OCI-LY7 (cell line): Measurements from ENCODE around the gene CA5A. TPM values are rescaled to one million over a fixed set of nuclear protein-coding genes. Genes with fewer than 3 reads are reported as not detected.
A peak's percentile ranks its signal among the peaks of the same experiment; 100 is the strongest.

ENCODE experiments used
- BruUV-seq: library from RNA; stranded (reverse); fragments of 400-500 nt; replicated peaks from 2 replicates; lab custom pipeline; 2021; lab: Mats Ljungman, UMichigan
- CTCF ChIA-PET: fragments of 300-600 bp; sonication (Branson Sonifier 250); formaldehyde crosslinking; loops from one replicate; lab custom pipeline; 2022; ENCODE audit warnings: antibody characterized with exemption; ENCODE audit not compliant: unreplicated experiment; lab: Charles Lee
- POLR2A ChIA-PET: fragments of 300-600 bp; sonication (Branson Sonifier 250); formaldehyde crosslinking; loops from one replicate; lab custom pipeline; 2022; ENCODE audit warnings: antibody characterized with exemption; lab: Charles Lee
- DNase-seq: peaks from one replicate; pipeline ENCODE4 v3.0.0-alpha.2; 2015; ENCODE audit warnings: low spot score
- H2AFZ ChIP-seq: fragments of 200-600 bp; sonication (generic), shearing (Covaris generic); 2 replicates; pipeline ENCODE4 v1.6.1; 2014; ENCODE audit warnings: mild to moderate bottlenecking, antibody characterized with exemption, low read length, moderate library complexity
- H3K27ac ChIP-seq: fragments of 200-600 bp; sonication (generic); 2 replicates; pipeline ENCODE4 v1.5.1; 2014; ENCODE audit warnings: mixed run types, low read depth, mild to moderate bottlenecking, moderate library complexity, low read length, inconsistent platforms; ENCODE audit not compliant: poor library complexity, severe bottlenecking
- H3K36me3 ChIP-seq: fragments of 200-600 bp; sonication (generic); 2 replicates; pipeline ENCODE4 v1.6.1; 2014; ENCODE audit warnings: mild to moderate bottlenecking, antibody characterized with exemption, low read length, moderate library complexity, mixed read lengths; ENCODE audit not compliant: insufficient read depth
- H3K4me1 ChIP-seq: fragments of 200-600 bp; sonication (generic); 2 replicates; pipeline ENCODE4 v1.5.1; 2014; ENCODE audit warnings: mild to moderate bottlenecking, low read length; ENCODE audit not compliant: insufficient read depth, poor library complexity, severe bottlenecking
- H3K4me2 ChIP-seq: fragments of 200-600 bp; sonication (generic); 2 replicates; pipeline ENCODE4 v1.6.1; 2014; ENCODE audit warnings: mild to moderate bottlenecking, low read length
- H3K4me3 ChIP-seq: fragments of 200-600 bp; sonication (generic); 2 replicates; pipeline ENCODE4 v1.5.1; 2014; ENCODE audit warnings: mild to moderate bottlenecking, low read depth, low read length; ENCODE audit not compliant: poor library complexity, severe bottlenecking
- H3K79me2 ChIP-seq: fragments of 200-600 bp; sonication (generic); 2 replicates; pipeline ENCODE4 v1.6.1; 2016; ENCODE audit warnings: low read depth, mild to moderate bottlenecking, low read length, moderate library complexity, mixed read lengths; ENCODE audit not compliant: insufficient read depth
- H3K9me2 ChIP-seq: fragments of 200-600 bp; sonication (generic); 2 replicates; pipeline ENCODE4 v1.6.1; 2016; ENCODE audit warnings: mild to moderate bottlenecking, low read length, mixed read lengths; ENCODE audit not compliant: insufficient read depth
- H3K9me3 ChIP-seq: fragments of 200-600 bp; sonication (generic); 2 replicates; pipeline ENCODE4 v1.6.1; 2014; ENCODE audit warnings: mild to moderate bottlenecking, mixed run types, low read length, mixed read lengths
- H4K20me1 ChIP-seq: fragments of 200-600 bp; sonication (generic); 2 replicates; pipeline ENCODE4 v1.6.1; 2014; ENCODE audit warnings: mild to moderate bottlenecking, antibody characterized with exemption, low read length, moderate library complexity, mixed read lengths; ENCODE audit not compliant: insufficient read depth
- CTCF ChIP-seq: fragments of 200-600 bp; sonication (generic); conservative IDR thresholded peaks from 2 replicates; pipeline ENCODE4 v1.5.1; 2014; ENCODE audit warnings: mild to moderate bottlenecking, antibody characterized with exemption, low read length, moderate library complexity, mixed read lengths
- EZH2phosphoT487 ChIP-seq: fragments of 200-600 bp; sonication (generic); IDR thresholded peaks from 2 replicates; pipeline ENCODE4 v1.6.1; 2018; ENCODE audit warnings: low read depth, borderline replicate concordance, mild to moderate bottlenecking, mixed run types, antibody characterized with exemption, low read length, moderate library complexity, mixed read lengths
- intact Hi-C: fragments of 100-400 bp; cut with micrococcal nuclease; formaldehyde crosslinking; loops from one replicate; pipeline ENCODE4 v1.10.0; 2022; ENCODE audit not compliant: unreplicated experiment
- total RNA-seq, 2 experiments: library from RNA; depleted of rRNA in 1 of 2; stranded (reverse); fragments of >200 nt in 1 of 2; shearing (Covaris generic) in 1 of 2; gene quantifications; 2 replicates each; pipeline ENCODE4 v1.2.3, GENCODE V29; 2014 to 2022

CA5A gene
- total RNA-seq, 2 experiments from 2014 or later, result not detected

DNA sequence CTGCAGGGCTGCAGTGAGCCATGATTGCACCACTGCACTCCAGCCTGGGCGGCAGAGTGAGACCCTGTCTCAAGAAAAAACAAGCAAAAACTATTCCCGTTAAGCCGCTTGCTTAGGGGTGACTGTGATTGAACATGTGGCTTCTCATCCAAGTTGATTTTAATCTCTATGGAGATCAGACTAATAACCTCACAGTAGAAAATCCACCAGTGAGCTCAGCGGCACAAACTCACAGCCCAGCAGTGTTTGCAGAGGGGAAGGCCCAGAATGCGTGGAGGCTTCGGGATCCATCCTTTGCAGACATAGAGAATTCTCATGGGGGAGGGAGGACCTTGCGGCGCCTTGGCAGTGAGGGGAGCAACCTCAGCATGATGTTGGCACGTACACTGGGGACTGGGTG lies 22.3 kb upstream of the CA5A start:
- Histone ChIP-seq H3K4me1 (peaks cover 28% of the 10 kb centered on the region), H3K9me2 (no peaks in the 10 kb centered on the region), H4K20me1 (no peaks in the 10 kb centered on the region), H3K36me3 (peaks cover 50% of the 10 kb centered on the region; the same call in 1 of the 2 replicates), H3K79me2 (peaks cover 80% of the 10 kb centered on the region), H2AFZ (no peak overlapping the region), H3K9me3 (no peaks in the 10 kb centered on the region), H3K4me2 (no peak overlapping the region), H3K4me3 (no peak overlapping the region), H3K27ac (no peak overlapping the region)
- CTCF ChIA-PET, result no interaction called here
- intact Hi-C loops, result loop anchor here (10.0 kb wide), 1 partner anchor 596 kb away; no protein-coding TSS in a partner anchor
- no peak for TF ChIP-seq EZH2phosphoT487
- no peak for TF ChIP-seq CTCF
- DNase-seq, result no peak
- no TSS peak for BruUV-seq
- POLR2A ChIA-PET, result no interaction called here

- Histone ChIP-seq H4K20me1 (peaks cover 2% of the 10 kb centered on the region; the same call in 1 of the 2 replicates), H2AFZ (no peak overlapping the region), H3K27ac (no peak overlapping the region), H3K4me1 (peaks cover 39% of the 10 kb centered on the region), H3K9me3 (no peaks in the 10 kb centered on the region), H3K9me2 (no peaks in the 10 kb centered on the region), H3K79me2 (peaks cover 83% of the 10 kb centered on the region), H3K4me2 (no peak overlapping the region), H3K4me3 (no peak overlapping the region), H3K36me3 (peaks cover 56% of the 10 kb centered on the region; the same call in 1 of the 2 replicates)
- ChIA-PET POLR2A (no interaction called here), CTCF (no interaction called here)
- no peak for DNase-seq
- intact Hi-C loops, result loop anchor here (10.0 kb wide), 1 partner anchor 597 kb away; no protein-coding TSS in a partner anchor
- no peak for TF ChIP-seq EZH2phosphoT487
- no TSS peak for BruUV-seq
Measured at GRCh38 chr16:87957296-87958094, 21.2 kb upstream of the CA5A start.

- intact Hi-C loops, result loop anchor here (10.0 kb wide), 1 partner anchor 598 kb away; no protein-coding TSS in a partner anchor
- ChIA-PET CTCF (interaction anchor here (0.5 kb wide), 1 partner anchor 613 kb away, joined by 9 read pairs; the partner anchor contains the start of gene ZC3H18), POLR2A (no interaction called here)
- no TSS peak for BruUV-seq
- Histone ChIP-seq H3K9me2 (no peaks in the 10 kb centered on the region), H3K9me3 (no peaks in the 10 kb centered on the region), H2AFZ (no peak overlapping the region), H3K4me1 (peaks cover 43% of the 10 kb centered on the region), H3K27ac (peak overlapping the region; percentile 66), H3K4me2 (peak overlapping the region; percentile 54), H3K79me2 (peaks cover 85% of the 10 kb centered on the region), H4K20me1 (peaks cover 6% of the 10 kb centered on the region; the same call in 1 of the 2 replicates), H3K36me3 (peaks cover 55% of the 10 kb centered on the region; the same call in 1 of the 2 replicates), H3K4me3 (no peak overlapping the region)
- TF ChIP-seq CTCF, result peak; percentile 53; the same call in 1 of the 2 replicates
- no peak for TF ChIP-seq EZH2phosphoT487
- peak; percentile 64 for DNase-seq
Measured at GRCh38 chr16:87956365-87957231, 20.3 kb upstream of the CA5A start.
